ENCODE results near the gene C1orf216.

Gene C1orf216

GRCh38 chr1:35666916-35667315 is 51.8 kb downstream of the C1orf216 start:
- no peaks in the 10 kb centered on the region for H3F3A ChIP-seq (ENCODE audit: insufficient read depth, low read length)
- no peak overlapping the region for H3K4me2 ChIP-seq (ENCODE audit: low read depth, low read length)
- H3K27ac ChIP-seq (ENCODE audit: low read length) = no peak overlapping the region
- no peak overlapping the region for H3K4me3 ChIP-seq (ENCODE audit: low read length)
- H3K27me3 ChIP-seq (replicated peaks; ENCODE audit: insufficient read depth, low read length) = no peaks in the 10 kb centered on the region
- DNase-seq = no peak
- H3K9ac ChIP-seq (ENCODE audit: low read length) = no peak overlapping the region
- H2AFZ ChIP-seq (ENCODE audit: low read length) = no peak overlapping the region
- H3K4me1 ChIP-seq (ENCODE audit: low read length) = no peaks in the 10 kb centered on the region
- no peaks in the 10 kb centered on the region for H3K79me2 ChIP-seq (ENCODE audit: low read length)
- no peak for TF ChIP-seq EZH2 (optimal IDR thresholded peaks at IDR 0.05; ENCODE audit: low read depth, low read length)
- TF ChIP-seq, protein P1, sequence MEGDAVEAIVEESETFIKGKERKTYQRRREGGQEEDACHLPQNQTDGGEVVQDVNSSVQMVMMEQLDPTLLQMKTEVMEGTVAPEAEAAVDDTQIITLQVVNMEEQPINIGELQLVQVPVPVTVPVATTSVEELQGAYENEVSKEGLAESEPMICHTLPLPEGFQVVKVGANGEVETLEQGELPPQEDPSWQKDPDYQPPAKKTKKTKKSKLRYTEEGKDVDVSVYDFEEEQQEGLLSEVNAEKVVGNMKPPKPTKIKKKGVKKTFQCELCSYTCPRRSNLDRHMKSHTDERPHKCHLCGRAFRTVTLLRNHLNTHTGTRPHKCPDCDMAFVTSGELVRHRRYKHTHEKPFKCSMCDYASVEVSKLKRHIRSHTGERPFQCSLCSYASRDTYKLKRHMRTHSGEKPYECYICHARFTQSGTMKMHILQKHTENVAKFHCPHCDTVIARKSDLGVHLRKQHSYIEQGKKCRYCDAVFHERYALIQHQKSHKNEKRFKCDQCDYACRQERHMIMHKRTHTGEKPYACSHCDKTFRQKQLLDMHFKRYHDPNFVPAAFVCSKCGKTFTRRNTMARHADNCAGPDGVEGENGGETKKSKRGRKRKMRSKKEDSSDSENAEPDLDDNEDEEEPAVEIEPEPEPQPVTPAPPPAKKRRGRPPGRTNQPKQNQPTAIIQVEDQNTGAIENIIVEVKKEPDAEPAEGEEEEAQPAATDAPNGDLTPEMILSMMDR (IDR thresholded peaks at IDR 0.05; ENCODE audit: low read length) = no peak
- TF ChIP-seq EZH2phosphoT487 (IDR thresholded peaks at IDR 0.05; ENCODE audit: low read length) = no peak
- no peaks in the 10 kb centered on the region for H3K9me2 ChIP-seq (replicated peaks; ENCODE audit: insufficient read depth, low read length)
- no peaks in the 10 kb centered on the region for H3K9me3 ChIP-seq (replicated peaks; ENCODE audit: insufficient read depth, low read length)
- no peaks in the 10 kb centered on the region for H3K36me3 ChIP-seq (replicated peaks; ENCODE audit: insufficient read depth, low read length)
- no peaks in the 10 kb centered on the region for H4K20me1 ChIP-seq (ENCODE audit: insufficient read depth, low read length)

GRCh38 chr1:35666216-35666615 is 52.5 kb downstream of the C1orf216 start:
- H2AFZ ChIP-seq (ENCODE audit: low read length) = no peak overlapping the region
- H3K27ac ChIP-seq (ENCODE audit: low read length) = no peak overlapping the region
- no peaks in the 10 kb centered on the region for H4K20me1 ChIP-seq (ENCODE audit: insufficient read depth, low read length)
- no peaks in the 10 kb centered on the region for H3K27me3 ChIP-seq (replicated peaks; ENCODE audit: insufficient read depth, low read length)
- H3K36me3 ChIP-seq (replicated peaks; ENCODE audit: insufficient read depth, low read length) = no peaks in the 10 kb centered on the region
- no peak overlapping the region for H3K9ac ChIP-seq (ENCODE audit: low read length)
- no peaks in the 10 kb centered on the region for H3K9me2 ChIP-seq (replicated peaks; ENCODE audit: insufficient read depth, low read length)
- no peaks in the 10 kb centered on the region for H3K79me2 ChIP-seq (ENCODE audit: low read length)
- no peak overlapping the region for H3K4me3 ChIP-seq (ENCODE audit: low read length)
- no peaks in the 10 kb centered on the region for H3F3A ChIP-seq (ENCODE audit: insufficient read depth, low read length)
- no peak for DNase-seq
- TF ChIP-seq EZH2 (optimal IDR thresholded peaks at IDR 0.05; ENCODE audit: low read depth, low read length) = no peak
- TF ChIP-seq EZH2phosphoT487 (IDR thresholded peaks at IDR 0.05; ENCODE audit: low read length) = no peak
- TF ChIP-seq, protein P1 (IDR thresholded peaks at IDR 0.05; ENCODE audit: low read length) = no peak
- no peak overlapping the region for H3K4me2 ChIP-seq (ENCODE audit: low read depth, low read length)
- H3K9me3 ChIP-seq (replicated peaks; ENCODE audit: insufficient read depth, low read length) = no peaks in the 10 kb centered on the region
- H3K4me1 ChIP-seq (ENCODE audit: low read length) = no peaks in the 10 kb centered on the region

Data from MM.1S (cell line).